ENCODE data around the gene SEC14L6.

Gene SEC14L6

GRCh38 chr22:30538280-30538679, 8.3 kb downstream of the SEC14L6 start:
- Histone ChIP-seq H3K9me3 (replicated peaks in 1 of 2; ENCODE audit: control insufficient read depth in 2 of 2, insufficient read depth in 1 of 2, low read depth in 1 of 2, low read length in 2 of 2) (peaks cover 0 to 3% of the 10 kb centered on the region in 2 donors), H2BK12ac (ENCODE audit: low read length) (no peak overlapping the region), H4K8ac (ENCODE audit: low read depth, low read length) (no peak overlapping the region), H3K4me2 (ENCODE audit: insufficient read depth, low read length, poor library complexity, severe bottlenecking) (no peak overlapping the region), H3K36me3 (replicated peaks in 1 of 2; ENCODE audit: control insufficient read depth in 2 of 2, insufficient read depth in 2 of 2, low read length in 2 of 2) (no peaks in the 10 kb centered on the region), H3K18ac (ENCODE audit: low read length) (no peak overlapping the region), H3K27me3 (ENCODE audit: control insufficient read depth in 3 of 3, insufficient read depth in 3 of 3, low read depth in 1 of 3, low read length in 3 of 3) (no peaks in the 10 kb centered on the region), H3K4me3 (ENCODE audit: low read length in 2 of 2) (no peak overlapping the region), H3K79me1 (ENCODE audit: low read depth, low read length) (peaks cover 2% of the 10 kb centered on the region), H2BK5ac (ENCODE audit: low read length) (no peak overlapping the region), H4K91ac (ENCODE audit: low read depth, low read length, poor library complexity) (no peak overlapping the region), H3K9ac (ENCODE audit: low read depth, low read length, poor library complexity) (no peak overlapping the region), H3K23ac (ENCODE audit: low read depth, low read length, poor library complexity) (no peak overlapping the region), H2BK120ac (ENCODE audit: low read depth, low read length) (no peak overlapping the region), H3K27ac (replicated peaks; ENCODE audit: low read length) (no peak overlapping the region), H2AFZ (ENCODE audit: low read length) (no peak overlapping the region), H3K4me1 (ENCODE audit: control insufficient read depth in 2 of 2, insufficient read depth in 1 of 2, low read depth in 1 of 2, low read length in 2 of 2) (peaks cover 6 to 12% of the 10 kb centered on the region in 2 donors), H3K14ac (ENCODE audit: low read length) (no peak overlapping the region), H3K4ac (ENCODE audit: low read length) (no peak overlapping the region), H2BK15ac (ENCODE audit: low read length) (no peak overlapping the region), H2AK5ac (ENCODE audit: low read depth, low read length) (no peak overlapping the region)
- no peak for DNase-seq (ENCODE audit: low spot score)
- WGBS, 2 donors (ENCODE audit: extremely low coverage in 2 of 2, insufficient read length in 2 of 2, insufficient replicate concordance in 1 of 2), result no CpG with 5 or more reads among the region's 6 CpGs

- WGBS, 2 donors (ENCODE audit: extremely low coverage in 2 of 2, insufficient read length in 2 of 2, insufficient replicate concordance in 1 of 2), result no CpG with 5 or more reads among the region's 9 CpGs
- Histone ChIP-seq H2BK5ac (ENCODE audit: low read length) (no peak overlapping the region), H3K27me3 (ENCODE audit: control insufficient read depth in 3 of 3, insufficient read depth in 3 of 3, low read depth in 1 of 3, low read length in 3 of 3) (no peaks in the 10 kb centered on the region)
These were observed 9.3 kb downstream of the SEC14L6 start for GRCh38 chr22:30537083-30537731.

GRCh38 chr22:30535182-30535581, 11.4 kb downstream of the SEC14L6 start:
- peaks cover 5% of the 10 kb centered on the region for H3K79me1 ChIP-seq (ENCODE audit: low read depth, low read length)
- no peak overlapping the region for H3K23ac ChIP-seq (ENCODE audit: low read depth, low read length, poor library complexity)
- no peak overlapping the region for H3K4ac ChIP-seq (ENCODE audit: low read length)
- H3K4me3 ChIP-seq (ENCODE audit: low read length in 2 of 2), result no peak overlapping the region
- no peak overlapping the region for H2BK15ac ChIP-seq (ENCODE audit: low read length)
- H4K91ac ChIP-seq (ENCODE audit: low read depth, low read length, poor library complexity), result no peak overlapping the region
- no peak overlapping the region for H2BK120ac ChIP-seq (ENCODE audit: low read depth, low read length)
- H2AFZ ChIP-seq (ENCODE audit: low read length), result no peak overlapping the region
- peaks cover 0 to 2% of the 10 kb centered on the region in 2 donors for H3K36me3 ChIP-seq (replicated peaks in 1 of 2; ENCODE audit: control insufficient read depth in 2 of 2, insufficient read depth in 2 of 2, low read length in 2 of 2)
- no peak overlapping the region for H3K4me2 ChIP-seq (ENCODE audit: insufficient read depth, low read length, poor library complexity, severe bottlenecking)
- no peak overlapping the region for H2BK12ac ChIP-seq (ENCODE audit: low read length)
- H3K4me1 ChIP-seq (ENCODE audit: control insufficient read depth in 2 of 2, insufficient read depth in 1 of 2, low read depth in 1 of 2, low read length in 2 of 2), result peaks cover 0 to 6% of the 10 kb centered on the region in 2 donors
- no peak overlapping the region for H3K14ac ChIP-seq (ENCODE audit: low read length)
- no peak overlapping the region for H2BK5ac ChIP-seq (ENCODE audit: low read length)
- H3K18ac ChIP-seq (ENCODE audit: low read length), result no peak overlapping the region
- no peaks in the 10 kb centered on the region for H3K9me3 ChIP-seq (replicated peaks in 1 of 2; ENCODE audit: control insufficient read depth in 2 of 2, insufficient read depth in 1 of 2, low read depth in 1 of 2, low read length in 2 of 2)
- H3K27me3 ChIP-seq (ENCODE audit: control insufficient read depth in 3 of 3, insufficient read depth in 3 of 3, low read depth in 1 of 3, low read length in 3 of 3), result no peaks in the 10 kb centered on the region
- H3K27ac ChIP-seq (replicated peaks; ENCODE audit: low read length), result no peak overlapping the region
- no peak overlapping the region for H4K8ac ChIP-seq (ENCODE audit: low read depth, low read length)
- WGBS, 2 donors (ENCODE audit: extremely low coverage in 2 of 2, insufficient read length in 2 of 2, insufficient replicate concordance in 1 of 2), result no CpG with 5 or more reads among the region's 4 CpGs
- DNase-seq (ENCODE audit: low spot score), result no peak
- H2AK5ac ChIP-seq (ENCODE audit: low read depth, low read length), result peak overlapping the region; percentile 25
- H3K9ac ChIP-seq (ENCODE audit: low read depth, low read length, poor library complexity), result no peak overlapping the region

More at GRCh38 chr22:30537083-30537731, 9.3 kb downstream of the SEC14L6 start:
- H3K4me3 ChIP-seq (ENCODE audit: low read length in 2 of 2), result no peak overlapping the region
- no peak overlapping the region for H3K4ac ChIP-seq (ENCODE audit: low read length)
- H3K4me1 ChIP-seq (ENCODE audit: control insufficient read depth in 2 of 2, insufficient read depth in 1 of 2, low read depth in 1 of 2, low read length in 2 of 2), result peaks cover 0 to 6% of the 10 kb centered on the region in 2 donors
- no peak overlapping the region for H2AK5ac ChIP-seq (ENCODE audit: low read depth, low read length)
- no peak overlapping the region for H2AFZ ChIP-seq (ENCODE audit: low read length)
- no peak overlapping the region for H2BK15ac ChIP-seq (ENCODE audit: low read length)
- no peak overlapping the region for H4K8ac ChIP-seq (ENCODE audit: low read depth, low read length)
- no peak overlapping the region for H3K27ac ChIP-seq (replicated peaks; ENCODE audit: low read length)
- H3K79me1 ChIP-seq (ENCODE audit: low read depth, low read length), result peaks cover 5% of the 10 kb centered on the region
- no peaks in the 10 kb centered on the region for H3K9me3 ChIP-seq (replicated peaks in 1 of 2; ENCODE audit: control insufficient read depth in 2 of 2, insufficient read depth in 1 of 2, low read depth in 1 of 2, low read length in 2 of 2)
- DNase-seq (ENCODE audit: low spot score), result no peak
- peaks cover 0 to 2% of the 10 kb centered on the region in 2 donors for H3K36me3 ChIP-seq (replicated peaks in 1 of 2; ENCODE audit: control insufficient read depth in 2 of 2, insufficient read depth in 2 of 2, low read length in 2 of 2)
- no peak overlapping the region for H3K18ac ChIP-seq (ENCODE audit: low read length)
- H3K23ac ChIP-seq (ENCODE audit: low read depth, low read length, poor library complexity), result no peak overlapping the region
- H3K14ac ChIP-seq (ENCODE audit: low read length), result no peak overlapping the region
- no peak overlapping the region for H4K91ac ChIP-seq (ENCODE audit: low read depth, low read length, poor library complexity)
- no peak overlapping the region for H2BK120ac ChIP-seq (ENCODE audit: low read depth, low read length)
- H3K4me2 ChIP-seq (ENCODE audit: insufficient read depth, low read length, poor library complexity, severe bottlenecking), result no peak overlapping the region
- no peak overlapping the region for H3K9ac ChIP-seq (ENCODE audit: low read depth, low read length, poor library complexity)
- H2BK12ac ChIP-seq (ENCODE audit: low read length), result no peak overlapping the region

- peak overlapping the region; percentile 82 for H4K8ac ChIP-seq (ENCODE audit: low read depth, low read length)
- no peak overlapping the region for H3K14ac ChIP-seq (ENCODE audit: low read length)
- H2AK5ac ChIP-seq (ENCODE audit: low read depth, low read length), result peak overlapping the region; percentile 20
- no peak overlapping the region for H3K4me3 ChIP-seq (ENCODE audit: low read length in 2 of 2)
- no peak for DNase-seq (ENCODE audit: low spot score)
- WGBS, 2 donors (ENCODE audit: extremely low coverage in 2 of 2, insufficient read length in 2 of 2, insufficient replicate concordance in 1 of 2), result no CpG with 5 or more reads among the region's 17 CpGs
- H3K4me1 ChIP-seq (ENCODE audit: control insufficient read depth in 2 of 2, insufficient read depth in 1 of 2, low read depth in 1 of 2, low read length in 2 of 2), result peaks cover 0 to 6% of the 10 kb centered on the region in 2 donors
- H4K91ac ChIP-seq (ENCODE audit: low read depth, low read length, poor library complexity), result no peak overlapping the region
- H3K18ac ChIP-seq (ENCODE audit: low read length), result peak overlapping the region; percentile 38
- H2BK12ac ChIP-seq (ENCODE audit: low read length), result no peak overlapping the region
- no peaks in the 10 kb centered on the region for H3K9me3 ChIP-seq (replicated peaks in 1 of 2; ENCODE audit: control insufficient read depth in 2 of 2, insufficient read depth in 1 of 2, low read depth in 1 of 2, low read length in 2 of 2)
- H3K27ac ChIP-seq (replicated peaks; ENCODE audit: low read length), result no peak overlapping the region
- H3K23ac ChIP-seq (ENCODE audit: low read depth, low read length, poor library complexity), result peak overlapping the region; percentile 80
- no peak overlapping the region for H2BK120ac ChIP-seq (ENCODE audit: low read depth, low read length)
- H3K79me1 ChIP-seq (ENCODE audit: low read depth, low read length), result peaks cover 3% of the 10 kb centered on the region
- H3K27me3 ChIP-seq (ENCODE audit: control insufficient read depth in 3 of 3, insufficient read depth in 3 of 3, low read depth in 1 of 3, low read length in 3 of 3), result no peaks in the 10 kb centered on the region
- H3K4me2 ChIP-seq (ENCODE audit: insufficient read depth, low read length, poor library complexity, severe bottlenecking), result peak overlapping the region; percentile 11
- peaks cover 0 to 2% of the 10 kb centered on the region in 2 donors for H3K36me3 ChIP-seq (replicated peaks in 1 of 2; ENCODE audit: control insufficient read depth in 2 of 2, insufficient read depth in 2 of 2, low read length in 2 of 2)
- H2BK15ac ChIP-seq (ENCODE audit: low read length), result peak overlapping the region; percentile 49
- no peak overlapping the region for H2AFZ ChIP-seq (ENCODE audit: low read length)
- peak overlapping the region; percentile 44 for H3K9ac ChIP-seq (ENCODE audit: low read depth, low read length, poor library complexity)
- no peak overlapping the region for H3K4ac ChIP-seq (ENCODE audit: low read length)
- peak overlapping the region; percentile 75 for H2BK5ac ChIP-seq (ENCODE audit: low read length)
These were observed 14.6 kb downstream of the SEC14L6 start for GRCh38 chr22:30531651-30532608.

All from neuronal stem cell (in vitro differentiated cells).